Stomach (tissue), 4 donors: Measurements from ENCODE around the gene TEX10.

Experiments
- POLR2A ChIP-seq, 4 donors: fragments of 450-650 bp; IDR thresholded peaks; one replicate each; pipeline ENCODE4 v1.6.1; 2016; ENCODE audit warnings: antibody characterized with exemption in 4 of 4, control low read depth in 2 of 4, mild to moderate bottlenecking in 1 of 4, moderate library complexity in 1 of 4
- TF ChIP-seq, protein P1 (sequence below), 7 experiments: fragments of 450-650 bp in 4 of 7; fragments of 200-600 bp in 3 of 7; sonication (generic) in 3 of 7; IDR thresholded peaks; one replicate each; pipeline ENCODE4 v1.5.1; 2016 to 2019; ENCODE audit warnings: antibody characterized with exemption in 7 of 7, control low read depth in 2 of 7, mild to moderate bottlenecking in 1 of 7

DNA sequence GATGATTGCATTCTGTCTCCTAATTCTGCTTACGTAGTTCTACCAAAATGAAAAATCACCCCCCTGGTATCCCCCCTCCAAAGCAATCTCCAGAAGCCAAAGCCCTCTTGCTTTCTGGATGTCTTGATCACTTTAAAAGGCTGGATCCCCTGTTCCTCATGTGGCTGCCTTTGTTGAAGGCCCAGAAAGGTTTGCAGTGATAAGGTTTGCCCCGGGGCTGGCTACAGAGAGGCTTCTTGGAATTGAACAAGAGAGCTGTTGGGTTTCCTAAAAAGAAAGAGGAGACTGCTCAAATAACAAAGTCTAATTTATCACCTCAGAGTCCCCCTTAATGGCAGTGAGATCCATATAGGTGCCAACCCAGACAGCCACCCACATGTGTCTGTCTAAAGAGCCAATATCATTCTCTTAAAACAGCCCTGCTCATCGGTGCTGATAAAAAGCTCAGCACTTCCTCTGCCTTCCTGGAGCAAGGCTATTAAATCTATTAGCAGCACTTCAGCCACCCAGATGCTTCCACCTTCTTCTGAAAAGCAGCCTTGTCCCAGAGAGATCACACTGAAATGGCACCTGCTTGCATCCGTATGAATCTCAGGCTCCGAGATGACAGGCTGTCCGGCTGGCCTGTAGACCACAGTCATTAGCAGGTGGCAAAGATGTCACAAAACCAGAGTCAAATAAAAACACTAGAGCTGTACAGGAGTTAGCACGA lies 70.9 kb downstream of the TEX10 start:
- no peak for TF ChIP-seq POLR2A (IDR thresholded peaks at IDR 0.05)
- TF ChIP-seq, protein P1, sequence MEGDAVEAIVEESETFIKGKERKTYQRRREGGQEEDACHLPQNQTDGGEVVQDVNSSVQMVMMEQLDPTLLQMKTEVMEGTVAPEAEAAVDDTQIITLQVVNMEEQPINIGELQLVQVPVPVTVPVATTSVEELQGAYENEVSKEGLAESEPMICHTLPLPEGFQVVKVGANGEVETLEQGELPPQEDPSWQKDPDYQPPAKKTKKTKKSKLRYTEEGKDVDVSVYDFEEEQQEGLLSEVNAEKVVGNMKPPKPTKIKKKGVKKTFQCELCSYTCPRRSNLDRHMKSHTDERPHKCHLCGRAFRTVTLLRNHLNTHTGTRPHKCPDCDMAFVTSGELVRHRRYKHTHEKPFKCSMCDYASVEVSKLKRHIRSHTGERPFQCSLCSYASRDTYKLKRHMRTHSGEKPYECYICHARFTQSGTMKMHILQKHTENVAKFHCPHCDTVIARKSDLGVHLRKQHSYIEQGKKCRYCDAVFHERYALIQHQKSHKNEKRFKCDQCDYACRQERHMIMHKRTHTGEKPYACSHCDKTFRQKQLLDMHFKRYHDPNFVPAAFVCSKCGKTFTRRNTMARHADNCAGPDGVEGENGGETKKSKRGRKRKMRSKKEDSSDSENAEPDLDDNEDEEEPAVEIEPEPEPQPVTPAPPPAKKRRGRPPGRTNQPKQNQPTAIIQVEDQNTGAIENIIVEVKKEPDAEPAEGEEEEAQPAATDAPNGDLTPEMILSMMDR (IDR thresholded peaks at IDR 0.05): no peak
